GM20000 (cell line): ENCODE measurements around the gene INPP5E.
A peak's percentile ranks its signal among the peaks of the same experiment; 100 is the strongest.

Experiments
- DNase-seq: peaks from one replicate; pipeline ENCODE4 v3.0.0; 2012; ENCODE audit warnings: low spot score
- TF ChIP-seq, protein P1 (sequence below): IDR thresholded peaks from 2 replicates; pipeline ENCODE4 v1.5.1; 2012; ENCODE audit warnings: mild to moderate bottlenecking, control low read depth; ENCODE audit errors: extremely low read depth, missing control alignments

INPP5E gene, protein sequence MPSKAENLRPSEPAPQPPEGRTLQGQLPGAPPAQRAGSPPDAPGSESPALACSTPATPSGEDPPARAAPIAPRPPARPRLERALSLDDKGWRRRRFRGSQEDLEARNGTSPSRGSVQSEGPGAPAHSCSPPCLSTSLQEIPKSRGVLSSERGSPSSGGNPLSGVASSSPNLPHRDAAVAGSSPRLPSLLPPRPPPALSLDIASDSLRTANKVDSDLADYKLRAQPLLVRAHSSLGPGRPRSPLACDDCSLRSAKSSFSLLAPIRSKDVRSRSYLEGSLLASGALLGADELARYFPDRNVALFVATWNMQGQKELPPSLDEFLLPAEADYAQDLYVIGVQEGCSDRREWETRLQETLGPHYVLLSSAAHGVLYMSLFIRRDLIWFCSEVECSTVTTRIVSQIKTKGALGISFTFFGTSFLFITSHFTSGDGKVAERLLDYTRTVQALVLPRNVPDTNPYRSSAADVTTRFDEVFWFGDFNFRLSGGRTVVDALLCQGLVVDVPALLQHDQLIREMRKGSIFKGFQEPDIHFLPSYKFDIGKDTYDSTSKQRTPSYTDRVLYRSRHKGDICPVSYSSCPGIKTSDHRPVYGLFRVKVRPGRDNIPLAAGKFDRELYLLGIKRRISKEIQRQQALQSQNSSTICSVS

DNA sequence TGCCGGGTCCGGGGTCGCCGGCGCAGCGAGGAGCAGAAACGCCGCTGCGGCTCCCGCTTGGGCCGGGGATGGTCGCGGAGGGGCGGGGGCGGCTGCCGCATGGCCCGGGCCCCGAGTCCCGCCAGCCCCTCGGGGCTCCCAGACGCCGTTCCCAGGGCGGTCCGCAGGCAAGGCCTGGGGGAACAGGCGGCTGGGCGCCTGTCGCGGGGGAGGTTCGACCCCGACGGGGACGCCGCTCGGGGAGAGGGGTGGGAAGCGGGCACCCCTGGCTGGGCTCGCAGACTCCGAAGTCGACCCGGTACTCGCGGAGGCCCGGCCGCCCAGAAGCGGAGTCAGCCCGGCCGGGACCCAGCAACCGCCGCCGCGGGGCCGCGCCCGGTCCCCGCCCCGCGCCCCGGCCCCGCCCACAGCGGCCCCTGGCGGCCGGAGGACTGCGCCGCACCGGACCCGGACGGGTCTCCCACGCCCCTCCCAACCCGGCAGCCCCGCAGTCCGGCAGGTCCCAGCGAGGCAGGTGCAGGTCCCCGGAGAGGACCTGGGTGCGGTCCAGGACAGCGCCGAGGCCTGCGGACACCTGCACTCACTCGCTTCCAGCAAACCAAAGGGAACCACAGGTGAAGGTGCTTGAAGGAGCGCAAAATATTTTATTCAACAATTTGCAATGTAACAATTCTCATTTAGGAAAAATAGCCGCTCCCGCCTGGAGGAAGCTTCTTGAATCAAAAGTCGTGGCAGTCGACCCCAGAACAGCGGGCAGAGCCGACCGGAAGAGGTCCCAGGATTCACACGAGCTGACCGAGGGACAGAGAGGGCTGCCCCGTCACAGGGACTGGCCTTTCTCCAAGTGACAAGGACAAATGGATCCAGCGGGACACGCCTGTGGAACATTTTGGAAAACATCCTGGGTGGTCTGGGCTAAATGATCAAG lies at the start of gene INPP5E:
Gene INPP5E (minus strand): TSS at position 365 of the 928 bp plus-strand sequence. CDS start 426 bp downstream, outside the sequence.
- DNase-seq: peak; percentile 98
- TF ChIP-seq, protein P1, sequence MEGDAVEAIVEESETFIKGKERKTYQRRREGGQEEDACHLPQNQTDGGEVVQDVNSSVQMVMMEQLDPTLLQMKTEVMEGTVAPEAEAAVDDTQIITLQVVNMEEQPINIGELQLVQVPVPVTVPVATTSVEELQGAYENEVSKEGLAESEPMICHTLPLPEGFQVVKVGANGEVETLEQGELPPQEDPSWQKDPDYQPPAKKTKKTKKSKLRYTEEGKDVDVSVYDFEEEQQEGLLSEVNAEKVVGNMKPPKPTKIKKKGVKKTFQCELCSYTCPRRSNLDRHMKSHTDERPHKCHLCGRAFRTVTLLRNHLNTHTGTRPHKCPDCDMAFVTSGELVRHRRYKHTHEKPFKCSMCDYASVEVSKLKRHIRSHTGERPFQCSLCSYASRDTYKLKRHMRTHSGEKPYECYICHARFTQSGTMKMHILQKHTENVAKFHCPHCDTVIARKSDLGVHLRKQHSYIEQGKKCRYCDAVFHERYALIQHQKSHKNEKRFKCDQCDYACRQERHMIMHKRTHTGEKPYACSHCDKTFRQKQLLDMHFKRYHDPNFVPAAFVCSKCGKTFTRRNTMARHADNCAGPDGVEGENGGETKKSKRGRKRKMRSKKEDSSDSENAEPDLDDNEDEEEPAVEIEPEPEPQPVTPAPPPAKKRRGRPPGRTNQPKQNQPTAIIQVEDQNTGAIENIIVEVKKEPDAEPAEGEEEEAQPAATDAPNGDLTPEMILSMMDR: peak; percentile 71

DNA sequence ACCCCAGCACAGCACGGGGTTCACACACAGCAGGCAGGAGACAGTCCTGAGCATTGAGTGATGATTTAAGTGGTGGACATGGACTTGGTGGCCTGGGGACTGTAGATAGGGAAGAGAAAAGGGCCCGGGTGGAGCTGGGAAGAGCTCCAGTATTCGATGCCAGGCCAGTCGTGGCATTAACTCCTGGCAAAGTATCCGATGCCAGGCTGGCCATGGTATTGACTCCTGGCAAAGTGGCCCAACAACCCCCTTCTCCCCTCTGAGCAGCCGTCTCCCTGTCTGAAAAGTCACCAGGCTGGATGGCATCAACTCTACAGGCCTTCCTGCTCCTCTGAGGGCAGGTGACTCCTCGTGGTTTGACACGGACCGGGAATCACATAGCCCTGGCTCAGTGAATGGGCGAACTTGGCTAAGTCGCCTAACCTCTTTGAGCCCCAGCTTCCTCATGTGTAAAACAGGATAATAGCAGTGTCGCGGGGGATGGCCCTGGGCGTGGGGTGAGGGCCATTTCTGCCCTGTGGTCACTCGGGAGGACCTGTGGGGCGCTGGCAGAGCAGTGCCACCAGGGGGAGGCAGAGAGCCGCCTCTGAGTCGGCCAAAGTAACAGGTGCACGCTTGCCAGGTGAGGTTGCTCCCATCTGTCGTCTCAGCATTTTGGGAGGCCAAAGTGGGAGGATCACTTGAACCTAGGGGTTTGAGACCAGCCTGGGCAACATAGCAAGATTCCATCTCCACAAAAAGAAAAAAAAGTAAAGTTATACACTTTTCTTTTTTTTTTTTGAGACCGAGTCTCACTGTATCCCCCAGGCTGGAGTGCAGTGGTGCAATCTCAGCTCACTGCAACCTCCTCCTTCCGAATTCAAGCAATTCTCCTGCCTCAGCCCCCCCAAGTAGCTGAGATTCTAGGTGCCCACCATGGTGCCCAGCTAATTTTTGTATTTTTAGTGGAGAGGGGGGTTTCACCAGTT lies 48.9 kb upstream of the INPP5E start:
- DNase-seq: peak; percentile 81

DNA sequence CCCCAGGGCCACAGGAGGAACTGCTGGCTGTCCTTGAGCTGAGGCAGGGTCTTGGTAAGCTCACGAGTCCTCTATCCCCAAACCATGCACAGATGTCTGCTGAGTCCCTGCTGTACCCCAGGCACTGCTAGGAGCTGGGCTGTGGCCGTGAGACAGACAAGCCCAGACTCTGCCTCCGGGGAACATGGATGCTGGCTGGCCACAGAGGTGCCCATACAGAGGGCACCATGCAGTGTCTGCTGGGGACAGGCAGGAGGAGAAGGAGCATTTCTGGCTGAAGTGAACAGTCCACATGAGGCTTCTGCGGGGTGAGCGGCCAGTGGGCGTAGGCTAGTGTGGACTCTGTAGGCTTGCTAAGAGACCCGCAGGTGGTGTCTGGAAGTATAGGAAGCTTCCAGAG lies 48.0 kb upstream of the INPP5E start:
- TF ChIP-seq, protein P1: no peak
- DNase-seq: no peak

More for the DNA sequence above, 48.9 kb upstream of the INPP5E start:
- TF ChIP-seq, protein P1: peak; percentile 97

DNA sequence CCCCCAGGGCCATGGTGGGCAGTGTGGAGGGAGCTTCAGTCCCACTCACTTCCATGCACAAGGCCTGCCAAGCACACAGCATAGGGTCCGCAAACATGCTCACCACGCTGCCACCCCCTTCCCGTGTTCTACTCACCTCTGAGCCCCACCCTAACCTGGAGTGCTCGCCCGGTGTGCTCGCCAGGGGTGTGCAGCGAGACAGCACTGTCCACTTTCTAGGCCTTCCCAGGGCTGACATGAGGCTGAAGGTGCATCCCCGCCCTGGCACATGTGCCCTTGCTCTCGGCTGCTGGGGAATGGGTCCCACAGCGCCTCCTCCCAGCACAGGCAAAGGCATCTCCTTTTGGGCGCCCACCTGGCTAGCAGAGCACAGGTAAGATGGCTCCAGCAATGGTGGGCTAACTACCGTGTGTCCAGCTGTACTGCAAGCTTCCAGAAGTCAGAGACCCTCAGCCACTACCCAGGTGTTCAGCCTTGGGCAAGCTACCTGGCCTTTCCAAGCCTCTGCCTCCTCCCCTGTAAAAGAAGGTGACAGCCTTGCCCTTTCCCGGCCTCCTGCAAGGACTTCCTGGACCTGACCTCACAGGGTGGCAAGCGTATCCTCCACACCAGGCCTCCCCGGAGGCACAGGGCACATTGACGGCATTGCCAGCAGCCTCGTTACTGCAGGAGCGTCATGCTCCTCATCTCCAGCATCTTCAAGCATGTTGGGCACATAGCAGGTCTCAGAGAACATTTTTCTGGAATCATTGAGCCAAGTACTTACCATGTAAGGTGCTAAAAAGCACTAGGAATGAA lies 47.4 kb upstream of the INPP5E start:
- TF ChIP-seq, protein P1: no peak
- no peak for DNase-seq

DNA sequence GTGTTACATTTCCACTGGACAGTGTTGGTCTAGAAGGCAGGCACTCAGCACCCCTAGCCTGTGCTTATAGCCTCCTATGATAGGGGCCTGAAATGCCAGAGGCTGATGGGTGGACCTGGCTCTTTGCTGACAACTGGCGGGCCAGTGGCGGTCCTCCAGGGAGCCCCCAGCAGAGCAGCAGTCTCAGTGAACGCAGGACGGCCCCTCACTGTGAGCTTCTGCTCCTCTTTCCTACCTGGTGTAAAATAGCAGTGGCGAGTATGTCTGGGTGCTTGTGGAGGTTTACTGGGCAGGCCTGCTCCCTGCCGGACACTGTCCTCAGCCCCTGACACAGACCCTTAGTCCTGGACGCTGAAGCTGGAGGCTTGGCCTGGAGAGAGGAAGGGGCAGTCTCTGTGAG lies 46.5 kb upstream of the INPP5E start:
- TF ChIP-seq, protein P1: no peak
- no peak for DNase-seq
